Ectodermal cell (in vitro differentiated cells): ENCODE measurements around the gene TSPAN5.
"Not testable (repeated sequence)": the region's sequence is repeated elsewhere in the genome, so short reads cannot be mapped to it uniquely, and the experiment has no call there.

Experiments used
- H3K27ac ChIP-seq: 2 replicates; pipeline ENCODE4 v1.7.0; 2013; ENCODE audit warnings: mild to moderate bottlenecking, low read depth, low read length; ENCODE audit not compliant: insufficient read depth, poor library complexity, severe bottlenecking
- H3K27me3 ChIP-seq: 2 replicates; pipeline ENCODE4 v1.7.0; 2013; ENCODE audit warnings: mild to moderate bottlenecking, low read length; ENCODE audit not compliant: insufficient read depth, control insufficient read depth, poor library complexity, severe bottlenecking
- H3K36me3 ChIP-seq: one replicate; pipeline ENCODE4 v1.7.0; 2013; ENCODE audit warnings: low read length; ENCODE audit not compliant: control insufficient read depth, insufficient read depth
- H3K4me1 ChIP-seq: one replicate; pipeline ENCODE4 v1.7.0; 2013; ENCODE audit warnings: low read length; ENCODE audit not compliant: control insufficient read depth, insufficient read depth
- H3K4me3 ChIP-seq: 2 replicates; pipeline ENCODE4 v1.7.0; 2013; ENCODE audit warnings: low read depth, low read length, control low read depth; ENCODE audit not compliant: insufficient read depth
- H3K9me3 ChIP-seq: 2 replicates; pipeline ENCODE4 v1.7.0; 2013; ENCODE audit warnings: mild to moderate bottlenecking, low read length, moderate library complexity; ENCODE audit not compliant: control insufficient read depth
- WGBS, 2 experiments: methylation state at CpG; one replicate each; pipeline ENCODE4 v1.1.7; 2013; ENCODE audit warnings: missing lambda C conversion rate in 2 of 2; 5-methylcytosine and 5-hydroxymethylcytosine counted together

The TSPAN5 gene

GRCh38 chr4:98474408-98474844 is 184.0 kb downstream of the TSPAN5 start:
- H3K36me3 ChIP-seq = peaks cover 5% of the 10 kb centered on the region
- no peak overlapping the region for H3K27ac ChIP-seq
- H3K4me1 ChIP-seq = no peaks in the 10 kb centered on the region
- WGBS, 2 experiments = 86 to 96% methylated on average over 3 of the region's 3 CpGs
- no peaks in the 10 kb centered on the region for H3K27me3 ChIP-seq
- no peak overlapping the region for H3K4me3 ChIP-seq
- H3K9me3 ChIP-seq = no peaks in the 10 kb centered on the region

GRCh38 chr4:98473046-98473445 is 185.4 kb downstream of the TSPAN5 start:
- WGBS, 2 experiments = 95 to 98% methylated on average over 5 of the region's 5 CpGs
- peaks cover 5% of the 10 kb centered on the region for H3K36me3 ChIP-seq
- H3K27ac ChIP-seq = no peak overlapping the region
- no peak overlapping the region for H3K4me3 ChIP-seq
- H3K9me3 ChIP-seq = no peaks in the 10 kb centered on the region
- H3K27me3 ChIP-seq = no peaks in the 10 kb centered on the region
- H3K4me1 ChIP-seq = no peaks in the 10 kb centered on the region

- peaks cover 5% of the 10 kb centered on the region for H3K36me3 ChIP-seq
- H3K27ac ChIP-seq = no peak overlapping the region
- H3K9me3 ChIP-seq = no peaks in the 10 kb centered on the region
- no peaks in the 10 kb centered on the region for H3K27me3 ChIP-seq
- no peak overlapping the region for H3K4me3 ChIP-seq
- no peaks in the 10 kb centered on the region for H3K4me1 ChIP-seq
- 97 to 98% methylated on average over 7 of the region's 7 CpGs for WGBS, 2 experiments
Measured at GRCh38 chr4:98470831-98471230, 187.6 kb downstream of the TSPAN5 start.

- WGBS, 2 experiments = 95 to 98% methylated on average over 3 of the region's 3 CpGs
- H3K27ac ChIP-seq = no peak overlapping the region
- H3K36me3 ChIP-seq = peaks cover 4% of the 10 kb centered on the region
- no peak overlapping the region for H3K4me3 ChIP-seq
- H3K4me1 ChIP-seq = no peaks in the 10 kb centered on the region
- no peaks in the 10 kb centered on the region for H3K27me3 ChIP-seq
- no peaks in the 10 kb centered on the region for H3K9me3 ChIP-seq
Measured at GRCh38 chr4:98470366-98470765, 188.0 kb downstream of the TSPAN5 start.

- H3K4me3 ChIP-seq = no peak overlapping the region
- 72 to 73% methylated on average over 2 of the region's 2 CpGs for WGBS, 2 experiments
- no peaks in the 10 kb centered on the region for H3K9me3 ChIP-seq
- H3K4me1 ChIP-seq = no peaks in the 10 kb centered on the region
- no peak overlapping the region for H3K27ac ChIP-seq
- H3K27me3 ChIP-seq = no peaks in the 10 kb centered on the region
- no peaks in the 10 kb centered on the region for H3K36me3 ChIP-seq
Measured at GRCh38 chr4:98469771-98470170, 188.6 kb downstream of the TSPAN5 start.

GRCh38 chr4:98468709-98469108 is 189.7 kb downstream of the TSPAN5 start:
- Histone ChIP-seq H3K9me3 (no peaks in the 10 kb centered on the region), H3K27ac (no peak overlapping the region), H3K4me1 (no peaks in the 10 kb centered on the region), H3K4me3 (no peak overlapping the region), H3K27me3 (no peaks in the 10 kb centered on the region), H3K36me3 (no peaks in the 10 kb centered on the region)
- 76 to 78% methylated on average over 6 of the region's 6 CpGs for WGBS, 2 experiments

- WGBS, 2 experiments = 9 to 14% methylated on average over 20 of the region's 20 CpGs
- Histone ChIP-seq H3K27ac (no peak overlapping the region), H3K4me1 (no peaks in the 10 kb centered on the region), H3K9me3 (no peaks in the 10 kb centered on the region), H3K4me3 (no peak overlapping the region), H3K36me3 (no peaks in the 10 kb centered on the region), H3K27me3 (no peaks in the 10 kb centered on the region)
Measured at GRCh38 chr4:98467627-98468072, 190.8 kb downstream of the TSPAN5 start.

- 46 to 49% methylated on average over 8 of the region's 8 CpGs for WGBS, 2 experiments
- H3K9me3 ChIP-seq = no peaks in the 10 kb centered on the region
- no peak overlapping the region for H3K27ac ChIP-seq
- no peak overlapping the region for H3K4me3 ChIP-seq
- no peaks in the 10 kb centered on the region for H3K4me1 ChIP-seq
- no peaks in the 10 kb centered on the region for H3K36me3 ChIP-seq
- H3K27me3 ChIP-seq = no peaks in the 10 kb centered on the region
Measured at GRCh38 chr4:98466868-98467599, 191.4 kb downstream of the TSPAN5 start.

- H3K4me3 ChIP-seq = no peak overlapping the region
- H3K4me1 ChIP-seq = no peaks in the 10 kb centered on the region
- no peaks in the 10 kb centered on the region for H3K27me3 ChIP-seq
- no peak overlapping the region for H3K27ac ChIP-seq
- no peaks in the 10 kb centered on the region for H3K36me3 ChIP-seq
- no peaks in the 10 kb centered on the region for H3K9me3 ChIP-seq
Measured at GRCh38 chr4:98462487-98462886, 195.9 kb downstream of the TSPAN5 start.

GRCh38 chr4:98461121-98461865 is 197.1 kb downstream of the TSPAN5 start:
- not testable (repeated sequence) for H3K27me3 ChIP-seq, H3K27ac ChIP-seq, H3K4me3 ChIP-seq, H3K9me3 ChIP-seq, H3K36me3 ChIP-seq, H3K4me1 ChIP-seq
- WGBS, 2 experiments = 91 to 92% methylated on average over 2 of the region's 2 CpGs
